ELR (cell line): ENCODE data around the gene LDHAL6A.

Experiments
- DNase-seq: peaks from one replicate; pipeline ENCODE4 v3.0.0-alpha.2; 2015; ENCODE audit warnings: low read depth

Gene LDHAL6A

GRCh38 chr11:18455686-18456372, at the start of gene LDHAL6A:
Gene LDHAL6A, plus strand, starts transcription at chr11:18455856. Its CDS starts 825 bp downstream, at chr11:18456681.
- DNase-seq = no peak

GRCh38 chr11:18407400-18407799, 48.3 kb upstream of the LDHAL6A start:
- DNase-seq = peak; percentile 79

GRCh38 chr11:18408558-18409291, 46.9 kb upstream of the LDHAL6A start:
- DNase-seq = peak; percentile 11

DNA sequence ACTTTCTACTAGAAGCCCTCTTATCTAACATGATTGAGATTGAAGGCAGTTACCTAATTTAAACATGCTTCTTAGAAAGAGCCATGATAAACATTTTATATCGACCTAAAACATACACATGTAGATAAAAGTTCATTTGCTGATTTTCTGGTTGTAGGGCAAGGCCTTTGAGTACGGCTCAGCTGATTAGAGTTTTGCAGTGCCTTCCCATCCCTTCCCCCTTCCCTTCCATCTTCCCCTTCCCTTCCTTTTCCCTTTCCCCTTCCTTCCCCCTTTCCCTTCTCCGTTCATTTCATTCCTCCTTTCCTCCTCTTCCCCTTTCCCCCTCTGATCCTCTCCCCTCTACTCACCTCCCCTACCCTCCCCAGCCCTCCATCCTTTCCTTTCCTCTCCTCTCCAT, 39.2 kb upstream of the LDHAL6A start:
- no peak for DNase-seq

GRCh38 chr11:18419040-18419439, 36.6 kb upstream of the LDHAL6A start:
- DNase-seq = no peak

DNA sequence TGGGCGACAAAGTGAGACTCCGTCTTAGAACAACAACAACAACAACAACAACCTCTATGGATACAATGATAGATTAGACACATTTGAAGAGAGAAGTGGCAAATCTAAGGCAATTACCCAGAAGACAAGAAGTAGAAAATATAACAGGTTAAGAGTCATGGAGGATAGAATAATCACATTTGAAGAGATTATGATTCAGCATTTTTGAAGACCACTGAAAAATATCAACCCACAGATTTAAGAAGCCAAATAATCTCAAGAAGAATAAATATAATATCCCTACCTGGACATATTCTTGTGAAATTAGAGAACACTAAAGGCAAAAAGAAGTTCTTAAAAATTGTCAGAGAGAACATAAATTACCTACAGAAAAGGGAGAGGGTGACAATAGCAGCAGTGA, 35.6 kb upstream of the LDHAL6A start:
- DNase-seq = no peak

DNA sequence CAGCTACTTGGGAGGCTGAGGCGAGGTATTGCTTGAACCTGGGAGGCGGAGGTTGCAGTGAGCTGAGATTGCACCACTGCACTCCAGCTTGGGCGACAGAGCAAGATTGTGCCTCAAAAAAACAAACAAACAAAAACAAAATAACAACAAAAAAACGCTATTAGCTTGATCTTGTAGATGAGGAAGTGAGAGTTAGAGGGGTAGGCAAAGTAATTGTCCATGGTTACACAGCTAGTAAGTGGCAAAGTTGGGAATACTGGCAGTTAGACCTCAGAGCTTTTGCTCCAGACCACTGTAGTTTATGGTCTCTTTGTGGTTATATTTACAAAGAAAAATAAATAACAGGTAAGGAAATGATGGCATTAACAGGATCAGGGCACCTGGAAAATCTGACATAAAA, 28.4 kb upstream of the LDHAL6A start:
- DNase-seq = no peak

- no peak for DNase-seq
Measured at GRCh38 chr11:18429332-18429731, 26.3 kb upstream of the LDHAL6A start.

GRCh38 chr11:18438691-18439090, 17.0 kb upstream of the LDHAL6A start:
- no peak for DNase-seq

DNA sequence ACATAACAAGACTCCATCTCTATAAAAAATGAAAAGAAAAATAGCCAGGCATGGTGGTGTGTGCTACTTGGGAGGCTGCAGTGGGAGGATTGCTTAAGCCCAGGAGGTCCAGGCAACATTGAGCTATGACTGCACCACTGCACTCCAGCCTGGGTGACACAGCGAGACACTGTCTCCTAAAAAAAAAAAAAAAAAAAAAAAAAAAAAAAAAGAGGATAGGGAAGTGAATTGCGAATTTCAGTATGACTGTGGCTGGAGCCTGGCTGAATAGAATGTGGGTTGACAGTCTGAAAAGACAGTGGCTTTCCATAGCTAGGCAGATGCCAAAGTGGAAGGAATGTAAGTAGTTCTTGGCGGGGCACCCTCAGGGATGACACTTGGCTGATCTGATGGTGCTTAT, 6.4 kb upstream of the LDHAL6A start:
- no peak for DNase-seq

DNA sequence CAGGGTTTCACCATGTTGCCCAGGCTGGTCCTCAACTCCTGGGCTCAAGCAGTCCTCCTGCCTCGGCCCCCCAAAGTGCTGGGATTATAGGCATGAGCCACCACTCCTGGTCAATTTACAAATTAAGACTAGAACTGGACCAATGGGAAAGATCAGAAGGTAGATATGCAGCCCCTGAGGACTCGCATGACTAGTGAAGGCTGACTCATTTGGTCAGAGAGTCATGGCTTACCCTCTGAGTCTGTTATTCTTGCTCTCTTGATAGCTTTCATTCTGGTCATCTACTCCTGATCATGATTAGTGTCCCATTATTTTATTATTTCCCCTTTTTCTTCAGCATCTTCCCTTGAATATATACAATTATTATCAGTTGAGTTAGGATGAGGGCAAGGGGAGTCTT, 2.7 kb upstream of the LDHAL6A start:
- peak; percentile 78 for DNase-seq

DNA sequence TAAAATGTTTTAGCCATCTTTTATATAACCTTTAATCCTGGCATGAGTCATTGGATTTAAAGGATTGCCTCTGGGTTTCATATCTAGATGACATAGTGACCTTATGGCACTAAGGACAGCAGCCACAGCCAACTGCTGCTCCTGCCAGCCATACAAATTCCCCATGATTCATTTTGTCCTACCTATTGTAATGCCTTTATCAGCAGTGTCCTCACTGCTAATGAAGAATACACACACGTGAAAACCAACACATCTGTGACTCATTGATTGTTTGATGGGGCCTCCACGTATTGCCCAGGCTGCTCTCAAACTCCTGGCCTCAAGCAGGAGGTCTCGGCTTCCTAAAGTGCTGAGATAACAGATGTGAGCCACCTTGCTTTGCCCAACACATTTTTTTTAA, 1.8 kb downstream of the LDHAL6A start:
- peak; percentile 32 for DNase-seq

DNA sequence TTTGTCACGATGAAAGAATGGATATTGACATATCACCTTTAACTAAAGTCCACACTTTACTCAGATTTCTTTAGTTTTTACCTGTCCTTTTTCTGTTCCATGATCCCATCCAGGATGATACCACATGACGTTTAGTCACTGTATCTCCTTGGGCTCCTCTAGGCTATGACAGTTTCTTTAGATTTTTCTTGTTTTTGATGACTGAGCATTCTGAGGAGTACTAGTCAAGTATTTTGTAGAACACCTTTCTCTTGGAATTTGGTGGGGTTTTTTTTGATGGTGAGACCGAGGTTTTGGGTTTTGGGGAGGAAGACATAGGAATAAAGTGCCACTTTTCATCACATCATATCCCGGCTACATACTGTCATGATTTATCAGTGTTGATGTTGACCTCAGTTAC, 4.0 kb downstream of the LDHAL6A start:
- no peak for DNase-seq

- no peak for DNase-seq
Measured at GRCh38 chr11:18461909-18462308, 6.3 kb downstream of the LDHAL6A start.

GRCh38 chr11:18463439-18463838, 7.8 kb downstream of the LDHAL6A start:
- DNase-seq = no peak

DNA sequence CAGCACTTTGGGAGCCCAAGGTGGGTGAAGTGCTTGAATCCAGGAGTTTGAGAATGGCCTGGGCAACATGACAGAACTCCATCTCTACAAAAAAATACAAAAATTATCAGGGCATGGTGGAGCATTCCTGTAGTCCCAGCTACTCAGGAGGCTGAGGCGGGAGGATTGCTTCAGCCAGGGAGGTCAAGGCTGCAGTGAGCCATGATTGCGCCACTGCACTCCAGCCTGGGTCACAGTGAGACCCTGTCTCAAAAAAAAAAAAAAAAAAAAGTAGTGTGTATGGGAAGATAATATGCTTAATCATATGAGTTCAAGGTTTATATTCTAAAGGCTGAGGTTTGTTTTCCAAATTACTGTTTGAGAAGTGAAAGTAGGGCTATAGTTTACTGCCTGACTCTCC, 10.7 kb downstream of the LDHAL6A start:
- no peak for DNase-seq

GRCh38 chr11:18468059-18468458, 12.4 kb downstream of the LDHAL6A start:
- no peak for DNase-seq

GRCh38 chr11:18468961-18469360, 13.3 kb downstream of the LDHAL6A start:
- no peak for DNase-seq

- no peak for DNase-seq
Measured at GRCh38 chr11:18471995-18472394, 16.3 kb downstream of the LDHAL6A start.

DNA sequence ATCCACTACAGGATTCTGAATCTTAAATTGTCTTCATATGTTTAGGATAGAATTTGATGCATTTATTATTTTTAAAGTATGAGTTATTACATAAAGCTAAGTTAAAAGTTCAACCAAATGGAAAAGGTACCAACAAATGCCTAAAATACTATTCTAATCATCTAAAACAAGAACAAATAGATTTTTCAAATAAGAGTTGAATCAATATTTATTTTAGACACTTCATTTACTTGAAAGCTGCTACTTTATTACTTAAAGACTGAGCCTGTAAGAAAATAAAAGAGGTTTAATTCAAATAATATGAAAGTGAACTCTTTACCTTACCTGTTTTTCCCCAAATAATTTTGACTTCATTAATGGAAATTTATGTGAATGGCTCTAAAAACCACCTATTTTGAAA, 16.9 kb downstream of the LDHAL6A start:
- no peak for DNase-seq

- no peak for DNase-seq
Measured at GRCh38 chr11:18479063-18479462, 23.4 kb downstream of the LDHAL6A start.

DNA sequence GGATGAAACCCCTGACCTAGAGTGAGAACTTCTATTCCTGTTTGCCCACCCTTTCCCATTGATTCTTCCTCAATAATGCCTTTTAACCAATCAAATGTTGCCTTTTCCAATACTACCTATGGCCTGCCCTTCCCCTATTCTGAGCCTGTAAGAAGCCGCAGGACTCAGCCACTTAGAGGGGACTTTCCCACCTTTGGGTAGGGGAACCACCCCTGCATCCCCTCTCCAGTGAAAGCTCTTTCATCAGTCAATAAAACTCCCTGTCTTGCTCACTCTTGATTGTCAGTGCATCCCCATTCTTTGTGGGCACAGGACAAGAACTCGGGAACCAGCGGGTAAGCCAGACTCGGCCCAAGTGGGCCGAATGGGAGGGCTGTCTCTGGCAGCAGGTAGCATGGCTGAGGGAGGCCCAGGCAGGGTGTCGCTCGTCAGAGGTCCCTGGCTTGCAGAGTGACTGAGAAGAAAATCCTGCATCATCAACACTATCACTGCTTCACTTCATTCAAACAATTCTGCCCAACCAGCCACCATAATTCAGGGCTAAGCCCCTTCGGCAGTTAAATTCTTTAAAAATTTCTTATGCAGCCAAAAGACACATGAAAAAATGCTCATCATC, 30.4 kb downstream of the LDHAL6A start:
- DNase-seq = no peak

DNA sequence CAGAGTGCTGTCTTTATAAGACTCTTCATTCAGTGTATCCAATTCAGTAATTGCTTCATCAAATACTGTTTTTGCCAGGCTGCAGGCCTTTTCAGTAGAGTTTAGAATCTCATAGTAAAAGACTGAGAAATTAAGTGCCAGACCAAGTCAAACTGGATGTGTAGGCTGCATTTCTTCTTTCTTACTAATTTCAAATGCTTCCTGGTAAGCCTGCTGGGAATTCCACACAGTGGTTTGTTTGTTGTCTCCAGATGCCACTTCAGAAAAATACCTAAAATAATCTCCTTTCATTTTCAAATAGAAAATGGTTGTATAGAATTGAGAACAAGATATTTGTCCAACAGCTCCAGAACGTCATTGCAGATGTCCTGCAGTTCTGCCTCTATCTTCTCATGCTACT, 34.7 kb downstream of the LDHAL6A start:
- DNase-seq = no peak
